ENCODE results near the gene OR52B4. TPM values are rescaled to one million over a fixed set of nuclear protein-coding genes. Genes with fewer than 3 reads are reported as not detected.

OR52B4 gene
- total and polyA plus RNA-seq, 4 experiments from 2014 or later = not detected

Other genes with a start within 250 kb of the OR52B4 start
- 10 to 100 TPM; 30.9 to 32.3 TPM for gene TRIM21, start 25.3 kb upstream of the OR52B4 start, total RNA-seq
- gene TRIM21, start 25.3 kb upstream of the OR52B4 start, polyA plus RNA-seq = 10 to 100 TPM; 22.3 to 58.2 TPM
- gene OR52K2, start 80.9 kb upstream of the OR52B4 start, total RNA-seq = not detected
- gene OR52K2, start 80.9 kb upstream of the OR52B4 start, polyA plus RNA-seq = not detected
- gene OR52K1, start 114.3 kb upstream of the OR52B4 start, total RNA-seq = not detected
- under 1 TPM in 1 of 2 donors, not detected in 1; 0.18 TPM for gene OR52K1, start 114.3 kb upstream of the OR52B4 start, polyA plus RNA-seq
- not detected for gene OR52M1, start 176.8 kb upstream of the OR52B4 start, total RNA-seq
- gene OR52M1, start 176.8 kb upstream of the OR52B4 start, polyA plus RNA-seq = not detected
- not detected for gene OR52I2, start 213.4 kb upstream of the OR52B4 start, total RNA-seq
- gene OR52I2, start 213.4 kb upstream of the OR52B4 start, polyA plus RNA-seq = not detected
- not detected for gene OR52I1, start 225.7 kb upstream of the OR52B4 start, total RNA-seq
- under 1 TPM in 1 of 2 donors, not detected in 1; 0.23 TPM for gene OR52I1, start 225.7 kb upstream of the OR52B4 start, polyA plus RNA-seq
- gene TRIM68, start 239.8 kb upstream of the OR52B4 start, total RNA-seq = 10 to 100 TPM; 23.7 to 28.1 TPM
- 10 to 100 TPM; 13.1 to 16.1 TPM for gene TRIM68, start 239.8 kb upstream of the OR52B4 start, polyA plus RNA-seq

Data from CD4-positive, alpha-beta memory T cell (primary cell).